H1 (cell line): ENCODE data around the gene TEX54. TPM values are rescaled to one million over a fixed set of nuclear protein-coding genes. Genes with fewer than 3 reads are reported as not detected.

ENCODE experiments used
- CTCF ChIA-PET: fragments of 300-600 bp; sonication (Branson Sonifier 250); formaldehyde crosslinking; loops from one replicate; lab custom pipeline; 2021; ENCODE audit not compliant: partially characterized antibody; lab: Charles Lee
- POLR2A ChIA-PET: fragments of 300-600 bp; sonication (Branson Sonifier 250); formaldehyde crosslinking; loops from one replicate; lab custom pipeline; 2021; ENCODE audit warnings: inconsistent platforms; ENCODE audit not compliant: partially characterized antibody; lab: Charles Lee
- DNase-seq, 2 experiments: peaks; one replicate each; pipeline versions ENCODE4 v3.0.0 to v3.0.0-alpha.2; 2010 to 2022; ENCODE audit warnings: low spot score in 2 of 2, low read depth in 1 of 2, mixed read lengths in 1 of 2
- FAIRE-seq: peaks from 2 replicates; lab custom pipeline; 2011; peaks lifted over from hg19 to GRCh38; lab: Jason Lieb, UNC
- H2AFZ ChIP-seq: 2 replicates; pipeline ENCODE4 v1.8.1; 2012; ENCODE audit warnings: low read length, inconsistent platforms
- H2AK5ac ChIP-seq: 2 replicates; pipeline ENCODE4 v1.6.1; 2013; ENCODE audit warnings: low read depth, low read length
- H2BK120ac ChIP-seq: replicated peaks from 2 replicates; pipeline ENCODE3; 2013; ENCODE audit warnings: low read depth, low read length, inconsistent platforms
- H2BK12ac ChIP-seq: 2 replicates; pipeline ENCODE4 v1.6.1; 2013; ENCODE audit warnings: low read depth, low read length
- H2BK15ac ChIP-seq: 2 replicates; pipeline ENCODE4 v1.6.1; 2013; ENCODE audit warnings: low read length
- H2BK20ac ChIP-seq: 2 replicates; pipeline ENCODE4 v1.6.1; 2013; ENCODE audit warnings: low read length
- H2BK5ac ChIP-seq: 2 replicates; pipeline ENCODE4 v1.6.1; 2013; ENCODE audit warnings: low read depth, low read length
- H3K14ac ChIP-seq: 2 replicates; pipeline ENCODE4 v1.6.1; 2013; ENCODE audit warnings: inconsistent platforms; ENCODE audit not compliant: insufficient read length
- H3K18ac ChIP-seq: 2 replicates; pipeline ENCODE4 v1.6.1; 2013; ENCODE audit warnings: low read length; ENCODE audit errors: extremely low read depth
- H3K23ac ChIP-seq: 2 replicates; pipeline ENCODE4 v1.6.1; 2013; ENCODE audit warnings: inconsistent platforms; ENCODE audit not compliant: insufficient read length
- H3K23me2 ChIP-seq: 2 replicates; pipeline ENCODE4 v1.6.1; 2013; ENCODE audit warnings: low read depth, low read length
- H3K27ac ChIP-seq: 2 replicates; pipeline ENCODE4 v1.6.1; 2011; ENCODE audit warnings: low read depth, low read length, inconsistent platforms
- H3K27me3 ChIP-seq, 4 experiments: replicated peaks in 1 of 4; 1 replicate in 1 of 4; 2 replicates in 3 of 4; pipeline versions ENCODE4 v1.6.1 to v1.8.1; 2011 to 2013; ENCODE audit warnings: low read length in 3 of 4, mild to moderate bottlenecking in 3 of 4, inconsistent platforms in 2 of 4, mixed read lengths in 2 of 4, moderate library complexity in 1 of 4; ENCODE audit not compliant: control insufficient read depth in 3 of 4, insufficient read depth in 3 of 4; ENCODE audit errors: extremely low read depth in 1 of 4
- H3K36me3 ChIP-seq, 4 experiments: 2 replicates each; pipeline versions ENCODE4 v1.6.1 to v1.8.1; 2011 to 2013; ENCODE audit warnings: mild to moderate bottlenecking in 4 of 4, low read length in 3 of 4, moderate library complexity in 2 of 4, control low read depth in 1 of 4, inconsistent platforms in 1 of 4; ENCODE audit not compliant: insufficient read depth in 4 of 4, control insufficient read depth in 2 of 4
- H3K4ac ChIP-seq: replicated peaks from 2 replicates; pipeline ENCODE3; 2013; ENCODE audit warnings: low read length, low read depth, mixed read lengths, inconsistent platforms; ENCODE audit not compliant: insufficient read length
- H3K4me1 ChIP-seq, 4 experiments: replicated peaks in 1 of 4; 1 replicate in 1 of 4; 2 replicates in 3 of 4; pipeline versions ENCODE4 v1.6.1 to v1.8.1; 2011 to 2013; ENCODE audit warnings: low read length in 3 of 4, inconsistent platforms in 2 of 4, mixed read lengths in 1 of 4; ENCODE audit not compliant: insufficient read depth in 4 of 4, control insufficient read depth in 3 of 4
- H3K4me2 ChIP-seq, 2 experiments: 2 replicates each; pipeline versions ENCODE4 v1.6.1 to v1.8.1; 2011 to 2013; ENCODE audit warnings: low read depth in 2 of 2, low read length in 2 of 2, control low read depth in 1 of 2, inconsistent platforms in 1 of 2, mild to moderate bottlenecking in 1 of 2; ENCODE audit not compliant: insufficient read depth in 1 of 2
- H3K4me3 ChIP-seq, 4 experiments: fragments of 200-600, 300-600 bp in 1 of 4; sonication (generic), shearing (Covaris generic), sonication (Bioruptor Twin) in 1 of 4; 2 replicates each; pipeline versions ENCODE4 v1.5.1 to v1.8.1; 2011 to 2016; ENCODE audit warnings: low read length in 4 of 4, low read depth in 3 of 4, control low read depth in 2 of 4, inconsistent platforms in 2 of 4, mild to moderate bottlenecking in 2 of 4, mixed read lengths in 1 of 4, moderate library complexity in 1 of 4; ENCODE audit not compliant: insufficient read depth in 2 of 4; ENCODE audit errors: extremely low read depth in 1 of 4
- H3K56ac ChIP-seq: replicated peaks from 2 replicates; pipeline ENCODE3; 2013; ENCODE audit warnings: low read depth, mild to moderate bottlenecking, mixed read lengths, low read length, inconsistent platforms; ENCODE audit not compliant: insufficient read length
- H3K79me1 ChIP-seq: 2 replicates; pipeline ENCODE4 v1.6.1; 2013; ENCODE audit warnings: low read depth, low read length, control low read depth
- H3K79me2 ChIP-seq, 2 experiments: 2 replicates each; pipeline versions ENCODE4 v1.6.1 to v1.8.1; 2012 to 2013; ENCODE audit warnings: low read length in 2 of 2, mild to moderate bottlenecking in 2 of 2, inconsistent platforms in 1 of 2; ENCODE audit not compliant: insufficient read depth in 2 of 2, control insufficient read depth in 1 of 2
- H3K9ac ChIP-seq, 4 experiments: replicated peaks in 1 of 4; 1 replicate in 1 of 4; 2 replicates in 3 of 4; pipeline versions ENCODE4 v1.6.1 to v1.8.1; 2011 to 2013; ENCODE audit warnings: low read depth in 3 of 4, low read length in 3 of 4, control low read depth in 2 of 4, mild to moderate bottlenecking in 2 of 4, moderate library complexity in 2 of 4, inconsistent platforms in 1 of 4; ENCODE audit errors: extremely low read depth in 1 of 4
- H3K9me3 ChIP-seq, 2 experiments: 2 replicates each; pipeline versions ENCODE4 v1.6.1 to v1.8.1; 2012 to 2013; ENCODE audit warnings: mild to moderate bottlenecking in 2 of 2, moderate library complexity in 2 of 2, control low read depth in 1 of 2, inconsistent platforms in 1 of 2, low read depth in 1 of 2, low read length in 1 of 2, mixed read lengths in 1 of 2; ENCODE audit not compliant: insufficient read depth in 2 of 2
- H4K20me1 ChIP-seq, 2 experiments: replicated peaks in 1 of 2; 2 replicates each; pipeline versions ENCODE3 to v1.8.1; 2011 to 2013; ENCODE audit warnings: inconsistent platforms in 2 of 2, low read length in 2 of 2, mild to moderate bottlenecking in 1 of 2; ENCODE audit not compliant: insufficient read depth in 2 of 2, control insufficient read depth in 1 of 2
- H4K5ac ChIP-seq: 2 replicates; pipeline ENCODE4 v1.6.1; 2013; ENCODE audit warnings: low read length, low read depth, mixed read lengths, inconsistent platforms; ENCODE audit not compliant: insufficient read length
- H4K8ac ChIP-seq: 2 replicates; pipeline ENCODE4 v1.8.0; 2013; ENCODE audit warnings: mild to moderate bottlenecking, moderate library complexity, low read length, inconsistent platforms; ENCODE audit not compliant: insufficient read depth; ENCODE audit errors: extremely low read depth
- H4K91ac ChIP-seq: replicated peaks from 2 replicates; pipeline ENCODE3; 2013; ENCODE audit warnings: low read length, mixed read lengths, inconsistent platforms; ENCODE audit not compliant: insufficient read length
- ASH2L ChIP-seq: fragments of 200-600, 300-600 bp; sonication (generic); IDR thresholded peaks from one replicate; pipeline ENCODE4 v1.7.1; 2017; ENCODE audit warnings: low read length
- CBX8 ChIP-seq: fragments of 300-800, 300-1000 bp; sonication (generic); IDR thresholded peaks from 2 replicates; pipeline ENCODE4 v1.7.1; 2016; ENCODE audit warnings: low read depth, low read length, borderline replicate concordance
- CTCF ChIP-seq, 3 experiments: IDR thresholded peaks; 1 replicate in 2 of 3; 2 replicates in 1 of 3; pipeline versions ENCODE4 v1.5.1 to v1.6.1; 2011; ENCODE audit warnings: low read length in 3 of 3, mild to moderate bottlenecking in 3 of 3, inconsistent platforms in 2 of 3, low read depth in 1 of 3, moderate library complexity in 1 of 3; ENCODE audit not compliant: insufficient read depth in 1 of 3; ENCODE audit errors: control extremely low read depth in 1 of 3
- GTF2F1 ChIP-seq: IDR thresholded peaks from 2 replicates; pipeline ENCODE4 v1.6.1; 2012; ENCODE audit warnings: low read depth, low read length, improper control_type of control experiment, borderline replicate concordance
- RFX5 ChIP-seq: IDR thresholded peaks from 2 replicates; pipeline ENCODE4 v1.6.1; 2011; ENCODE audit warnings: low read depth, low read length, improper control_type of control experiment, borderline replicate concordance
- RXRA ChIP-seq: IDR thresholded peaks from 2 replicates; pipeline ENCODE4 v1.6.1; 2011; ENCODE audit warnings: low read depth, mild to moderate bottlenecking, low read length, moderate library complexity; ENCODE audit not compliant: insufficient read depth
- SIN3A ChIP-seq, 2 experiments: IDR thresholded peaks in 1 of 2; conservative IDR thresholded peaks in 1 of 2; 2 replicates each; pipeline ENCODE4 v1.6.1; 2011 to 2012; ENCODE audit warnings: low read length in 2 of 2, improper control_type of control experiment in 1 of 2, low read depth in 1 of 2, mild to moderate bottlenecking in 1 of 2
- SP2 ChIP-seq: IDR thresholded peaks from 2 replicates; pipeline ENCODE4 v1.6.1; 2012; ENCODE audit warnings: mild to moderate bottlenecking, low read length, inconsistent platforms
- TAF7 ChIP-seq: optimal IDR thresholded peaks from 2 replicates; pipeline ENCODE3; 2011; ENCODE audit warnings: low read depth, mild to moderate bottlenecking, inconsistent platforms, low read length, moderate library complexity, borderline replicate concordance
- TEAD4 ChIP-seq: IDR thresholded peaks from 2 replicates; pipeline ENCODE4 v1.6.1; 2012; ENCODE audit warnings: low read depth, low read length, inconsistent platforms, mixed read lengths
- WGBS, 2 experiments: shearing (Covaris generic) in 1 of 2; methylation state at CpG; one replicate each; pipeline versions ENCODE4 v1.1.6 to v1.1.7; 2013 to 2015; ENCODE audit warnings: low lambda C conversion rate in 2 of 2, mixed read lengths in 2 of 2, inconsistent platforms in 1 of 2, low coverage in 1 of 2, missing lambda C conversion rate in 1 of 2; ENCODE audit not compliant: insufficient replicate concordance in 2 of 2, insufficient coverage in 1 of 2, insufficient read length in 1 of 2; ENCODE audit errors: extremely low coverage in 1 of 2, missing lambda C conversion rate in 1 of 2; 5-methylcytosine and 5-hydroxymethylcytosine counted together
- polyA plus RNA-seq, 7 experiments: library from polyadenylated mRNA; depleted of rRNA in 3 of 7; stranded (reverse) in 5 of 7; unstranded in 2 of 7; fragments of >200 nt in 5 of 7; fragments of 200-250 nt in 2 of 7; gene quantifications; 1 replicate in 5 of 7; 2 replicates in 1 of 7; 4 replicates in 1 of 7; pipeline versions ENCODE4 v1.2.1 to v1.2.3, GENCODE V29; 2011 to 2013; ENCODE audit warnings: missing spikeins in 2 of 7, mixed read lengths in 2 of 7
- total RNA-seq: library from RNA; stranded (reverse); fragmentation: NEBNext Ultra II Directional; extraction: Animal tissue kit (Norgen Biotek cat#: 25700); gene quantifications from 2 replicates; pipeline ENCODE4 v1.2.1, GENCODE V29; 2021

Gene TEX54
- total and polyA plus RNA-seq, 2 of the 8 experiments (the other 6 are each of a cell fraction or from before 2014, with no cell fraction given): 1.2 TPM; not detected in 1

GRCh38 chr11:62817129-62817528, 15.5 kb downstream of the TEX54 start:
- Histone ChIP-seq H3K27me3 (no peaks in the 10 kb centered on the region), H3K4me2 (no peak overlapping the region), H4K8ac (no peak overlapping the region), H3K23me2 (no peaks in the 10 kb centered on the region), H2AFZ (no peak overlapping the region), H4K91ac (no peak overlapping the region), H4K5ac (no peak overlapping the region), H3K23ac (no peak overlapping the region), H3K14ac (no peak overlapping the region), H2BK120ac (no peak overlapping the region), H4K20me1 (no peaks in the 10 kb centered on the region), H3K4ac (no peak overlapping the region), H2BK20ac (no peak overlapping the region), H3K27ac (no peak overlapping the region), H2BK15ac (no peak overlapping the region), H3K9ac (no peak overlapping the region), H3K79me1 (no peaks in the 10 kb centered on the region), H3K36me3 (peaks cover 3 to 20% (median 6%) of the 10 kb centered on the region in 4 experiments; a peak in 4 of 8 replicates), H3K4me3 (no peak overlapping the region), H3K4me1 (no peaks in the 10 kb centered on the region), H3K18ac (no peak overlapping the region), H2BK12ac (no peak overlapping the region), H3K79me2 (no peaks in the 10 kb centered on the region; a peak in 1 of 4 replicates), H3K56ac (no peak overlapping the region), H2BK5ac (no peak overlapping the region), H2AK5ac (no peak overlapping the region), H3K9me3 (no peaks in the 10 kb centered on the region)
- POLR2A ChIA-PET: interaction anchor here (0.7 to 6.8 kb wide), 12 partner anchors 10 to 75 kb away, joined by 3 to 57 read pairs (median 6); partner anchors contain the start of genes NXF1, STX5, TEX54 and WDR74
- CTCF ChIA-PET: interaction anchor here (0.7 to 1.9 kb wide), 5 partner anchors 9 to 31 kb away, joined by 3 to 9 read pairs (median 3); partner anchors contain the start of gene TMEM223
- DNase-seq: no peak
- WGBS, 2 experiments: 94% methylated on average over 4 of the region's 4 CpGs; no CpG with 5 or more reads in 1 of the 2 experiments
- no peak for FAIRE-seq
- TF ChIP-seq TEAD4: no peak
- no peak for TF ChIP-seq TAF7
- TF ChIP-seq SIN3A (conservative IDR thresholded peaks at IDR 0.05 in 1 of 2, IDR thresholded peaks at IDR 0.05 in 1 of 2; ENCODE audit: low read depth in 1 of 2, low read length in 2 of 2): no peak
- TF ChIP-seq CTCF (IDR thresholded peaks at IDR 0.05; ENCODE audit: control extremely low read depth in 1 of 3, insufficient read depth in 1 of 3, low read depth in 1 of 3, low read length in 3 of 3): no peak
- TF ChIP-seq ASH2L: no peak
- no peak for TF ChIP-seq GTF2F1
- no peak for TF ChIP-seq RFX5
- no peak for TF ChIP-seq SP2
- TF ChIP-seq CBX8: no peak
- TF ChIP-seq RXRA: no peak
